Adipose tissue (tissue), 3 donors: ENCODE data around the gene IL1RAPL2. TPM values are rescaled to one million over a fixed set of nuclear protein-coding genes. Genes with fewer than 3 reads are reported as not detected.
"Not testable (repeated sequence)": the region's sequence is repeated elsewhere in the genome, so short reads cannot be mapped to it uniquely, and the experiment has no call there.

Source experiments
- H3K27ac ChIP-seq: one replicate; pipeline ENCODE4 v1.5.1; 2013; ENCODE audit warnings: low read depth, low read length
- WGBS, 3 donors: extraction: QIAGEN DNeasy Blood & Tissue Kit; methylation state at CpG; one replicate each; pipeline ENCODE4 v1.1.7; 2013; 5-methylcytosine and 5-hydroxymethylcytosine counted together
- polyA plus RNA-seq, 3 donors: library from polyadenylated mRNA; stranded (reverse); fragments of 200-250 nt; gene quantifications; one replicate each; pipeline ENCODE4 v1.2.3, GENCODE V29; 2013
- donor health status: healthy with polysubstance abuse.
- donor health status: Bipolar disorder and iron deficiency.
- donor health status: healthy.

The IL1RAPL2 gene
- polyA plus RNA-seq, 3 donors, result not detected

- H3K27ac ChIP-seq, result no peak overlapping the region
- 82 to 91% (median 88%) methylated on average over 3 of the region's 3 CpGs for WGBS, 3 donors
These were observed 548.6 kb downstream of the IL1RAPL2 start for GRCh38 chrX:105114554-105115130.

- 92 to 95% (median 93%) methylated on average over 25 to 35 of the region's 35 CpGs for WGBS, 3 donors
These were observed 549.8 kb downstream of the IL1RAPL2 start for GRCh38 chrX:105115596-105116320.

GRCh38 chrX:105116486-105116885 is 550.5 kb downstream of the IL1RAPL2 start:
- WGBS, 3 donors, result 23 to 63% (median 44%) methylated on average over 1 of the region's 1 CpG
- H3K27ac ChIP-seq, result no peak overlapping the region

More at GRCh38 chrX:105115596-105116320, 549.8 kb downstream of the IL1RAPL2 start:
- H3K27ac ChIP-seq, result not testable (repeated sequence)

GRCh38 chrX:105117621-105118020 is 551.6 kb downstream of the IL1RAPL2 start:
- no peak overlapping the region for H3K27ac ChIP-seq
- WGBS, 3 donors, result 80 to 100% (median 83%) methylated on average over 1 of the region's 1 CpG

GRCh38 chrX:105120463-105120862 is 554.5 kb downstream of the IL1RAPL2 start:
- WGBS, 3 donors, result 26 to 55% (median 44%) methylated on average over 4 of the region's 4 CpGs
- no peak overlapping the region for H3K27ac ChIP-seq

- no peak overlapping the region for H3K27ac ChIP-seq
- 61 to 84% (median 73%) methylated on average over 2 of the region's 2 CpGs for WGBS, 3 donors
These were observed 555.2 kb downstream of the IL1RAPL2 start for GRCh38 chrX:105121186-105121585.

GRCh38 chrX:105126201-105126600 is 560.2 kb downstream of the IL1RAPL2 start:
- H3K27ac ChIP-seq, result no peak overlapping the region

GRCh38 chrX:105134273-105134672 is 568.3 kb downstream of the IL1RAPL2 start:
- no peak overlapping the region for H3K27ac ChIP-seq

GRCh38 chrX:105136786-105137185 is 570.8 kb downstream of the IL1RAPL2 start:
- no peak overlapping the region for H3K27ac ChIP-seq

GRCh38 chrX:105150036-105150435 is 584.0 kb downstream of the IL1RAPL2 start:
- no peak overlapping the region for H3K27ac ChIP-seq
- WGBS, 3 donors, result 61 to 91% (median 67%) methylated on average over 1 of the region's 1 CpG

- 14 to 26% (median 14%) methylated on average over 4 of the region's 4 CpGs for WGBS, 3 donors
- no peak overlapping the region for H3K27ac ChIP-seq
These were observed 584.6 kb downstream of the IL1RAPL2 start for GRCh38 chrX:105150557-105150956.

GRCh38 chrX:105167233-105167632 is 601.2 kb downstream of the IL1RAPL2 start:
- 61 to 88% (median 69%) methylated on average over 3 of the region's 3 CpGs for WGBS, 3 donors
- no peak overlapping the region for H3K27ac ChIP-seq

- 49 to 56% (median 50%) methylated on average over 2 of the region's 2 CpGs for WGBS, 3 donors
- no peak overlapping the region for H3K27ac ChIP-seq
These were observed 602.6 kb downstream of the IL1RAPL2 start for GRCh38 chrX:105168577-105168976.

GRCh38 chrX:105173071-105173470 is 607.1 kb downstream of the IL1RAPL2 start:
- 85 to 90% (median 87%) methylated on average over 4 of the region's 4 CpGs for WGBS, 3 donors
- no peak overlapping the region for H3K27ac ChIP-seq

- no peak overlapping the region for H3K27ac ChIP-seq
- WGBS, 3 donors, result 72 to 85% (median 73%) methylated on average over 3 of the region's 3 CpGs
These were observed 613.6 kb downstream of the IL1RAPL2 start for GRCh38 chrX:105179644-105180043.

GRCh38 chrX:105189093-105189492 is 623.1 kb downstream of the IL1RAPL2 start:
- 78 to 100% (median 90%) methylated on average over 8 of the region's 8 CpGs for WGBS, 3 donors
- no peak overlapping the region for H3K27ac ChIP-seq

- WGBS, 3 donors, result 4 to 9% (median 4%) methylated on average over 2 of the region's 2 CpGs
These were observed 624.4 kb downstream of the IL1RAPL2 start for GRCh38 chrX:105190252-105190853.

GRCh38 chrX:105191878-105192277 is 625.9 kb downstream of the IL1RAPL2 start:
- WGBS, 3 donors, result 16 to 48% (median 29%) methylated on average over 2 of the region's 2 CpGs
- H3K27ac ChIP-seq, result no peak overlapping the region

More at GRCh38 chrX:105190252-105190853, 624.4 kb downstream of the IL1RAPL2 start:
- H3K27ac ChIP-seq, result no peak overlapping the region

- no peak overlapping the region for H3K27ac ChIP-seq
These were observed 643.4 kb downstream of the IL1RAPL2 start for GRCh38 chrX:105209406-105209805.

GRCh38 chrX:105210258-105210657 is 644.3 kb downstream of the IL1RAPL2 start:
- H3K27ac ChIP-seq, result no peak overlapping the region
- WGBS, 3 donors, result 63 to 93% (median 86%) methylated on average over 2 of the region's 2 CpGs
